GM18526 (cell line): ENCODE data around the gene RETREG2.
A peak's percentile ranks its signal among the peaks of the same experiment; 100 is the strongest.

Source experiments
- POLR2A ChIP-seq: IDR thresholded peaks from 3 replicates; pipeline ENCODE4 v1.6.1; 2011; ENCODE audit not compliant: insufficient read length; ENCODE audit errors: extremely low read depth

The RETREG2 gene

GRCh38 chr2:219215871-219216534, 37.9 kb downstream of the RETREG2 start:
- TF ChIP-seq POLR2A = no peak

- TF ChIP-seq POLR2A = no peak
These were observed 38.5 kb downstream of the RETREG2 start for GRCh38 chr2:219216535-219216915.

DNA sequence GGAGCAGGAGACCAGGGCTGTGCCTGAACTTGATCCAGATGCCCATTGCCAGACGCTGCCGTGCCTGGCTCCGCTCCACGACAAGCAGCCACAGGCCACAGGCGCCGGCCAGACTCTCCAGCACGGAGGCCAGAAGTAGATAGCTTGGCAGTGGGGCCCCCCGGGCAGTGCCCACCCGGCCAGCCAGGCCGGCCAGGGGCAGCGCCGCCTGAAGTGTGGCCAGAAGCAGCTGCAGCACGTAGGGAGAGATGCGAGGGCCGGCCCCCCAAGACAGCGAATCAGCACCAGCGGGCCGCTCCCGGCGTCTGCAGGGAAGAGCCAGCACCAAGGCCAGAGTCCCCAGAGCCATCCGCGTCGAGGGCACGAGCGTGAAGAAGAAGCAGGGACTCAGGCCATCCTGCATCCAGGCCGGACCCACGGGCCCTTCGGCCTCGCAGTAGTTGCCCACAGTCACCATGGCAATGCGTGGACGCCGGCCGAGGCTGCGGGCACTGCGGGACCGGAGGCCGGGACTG, 40.2 kb downstream of the RETREG2 start:
- TF ChIP-seq POLR2A = no peak

- peak; percentile 80 for TF ChIP-seq POLR2A
These were observed 40.9 kb downstream of the RETREG2 start, which contains the start of gene ABCB6 for GRCh38 chr2:219218732-219219701. Gene ABCB6, minus strand, starts transcription at chr2:219218958. Its CDS starts 285 bp downstream, at chr2:219218673.

GRCh38 chr2:219219784-219220532, 41.9 kb downstream of the RETREG2 start:
- no peak for TF ChIP-seq POLR2A

DNA sequence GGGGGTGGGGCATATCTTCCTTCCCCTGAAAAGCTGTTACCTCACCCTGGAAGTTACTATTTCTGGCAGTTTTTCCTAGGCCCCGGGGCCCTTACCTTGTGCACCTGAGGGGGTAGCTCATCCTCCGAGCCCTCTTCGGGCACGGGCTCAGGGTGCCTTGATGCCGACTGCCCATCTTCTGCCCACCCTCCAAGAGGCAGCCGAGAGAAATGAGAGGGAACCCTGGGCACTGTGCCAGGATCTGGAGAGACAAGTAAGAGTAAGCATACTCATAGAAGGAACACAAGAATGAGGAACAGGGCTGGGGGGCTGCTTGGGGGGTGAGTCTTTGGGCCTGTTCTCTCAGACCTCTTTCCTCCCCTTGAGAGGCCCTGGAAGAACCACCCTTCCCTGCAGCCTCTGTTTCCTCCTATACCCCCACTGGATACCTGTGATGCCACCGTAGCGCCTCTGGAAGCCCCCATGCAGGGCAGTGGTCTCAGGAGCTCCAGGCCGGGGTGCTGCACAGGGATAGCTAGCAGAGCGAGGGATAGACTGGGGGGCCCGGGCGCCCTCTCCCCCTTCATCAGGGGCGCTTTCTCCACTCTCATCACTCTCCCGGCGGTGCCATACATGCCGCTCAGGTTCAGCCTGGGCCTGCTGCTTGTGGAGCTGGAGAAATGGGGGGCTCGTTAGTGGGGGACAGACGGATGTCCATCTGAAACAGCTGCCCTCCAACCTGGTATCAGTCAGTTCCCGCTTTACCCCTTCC, 42.8 kb downstream of the RETREG2 start:
- no peak for TF ChIP-seq POLR2A

GRCh38 chr2:219221957-219222518, 44.0 kb downstream of the RETREG2 start:
- no peak for TF ChIP-seq POLR2A

- TF ChIP-seq POLR2A = no peak
These were observed 45.9 kb downstream of the RETREG2 start for GRCh38 chr2:219223831-219224610.

GRCh38 chr2:219225350-219225749, 47.3 kb downstream of the RETREG2 start:
- no peak for TF ChIP-seq POLR2A

GRCh38 chr2:219228041-219228910, 50.2 kb downstream of the RETREG2 start:
- TF ChIP-seq POLR2A = no peak

DNA sequence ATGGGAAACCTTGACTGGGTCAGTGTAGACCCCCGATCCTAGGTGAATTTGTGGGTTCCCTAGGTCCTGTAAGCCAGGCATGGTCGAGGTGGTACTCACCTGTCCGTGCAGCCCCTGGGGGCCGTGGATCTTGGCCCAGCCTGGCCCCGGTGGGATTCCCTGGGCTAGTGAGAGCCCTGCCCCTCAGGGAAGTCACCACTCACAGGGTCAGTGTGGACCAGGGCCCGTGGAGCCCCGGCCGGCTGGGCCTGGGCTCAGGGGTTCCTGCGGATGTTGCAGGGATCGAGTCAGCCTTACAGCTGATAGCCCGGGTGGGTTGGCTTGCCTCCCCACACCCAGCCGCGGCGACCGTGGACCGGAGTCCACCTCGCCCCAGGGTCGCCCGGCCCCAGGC, 50.8 kb downstream of the RETREG2 start:
- TF ChIP-seq POLR2A = no peak

DNA sequence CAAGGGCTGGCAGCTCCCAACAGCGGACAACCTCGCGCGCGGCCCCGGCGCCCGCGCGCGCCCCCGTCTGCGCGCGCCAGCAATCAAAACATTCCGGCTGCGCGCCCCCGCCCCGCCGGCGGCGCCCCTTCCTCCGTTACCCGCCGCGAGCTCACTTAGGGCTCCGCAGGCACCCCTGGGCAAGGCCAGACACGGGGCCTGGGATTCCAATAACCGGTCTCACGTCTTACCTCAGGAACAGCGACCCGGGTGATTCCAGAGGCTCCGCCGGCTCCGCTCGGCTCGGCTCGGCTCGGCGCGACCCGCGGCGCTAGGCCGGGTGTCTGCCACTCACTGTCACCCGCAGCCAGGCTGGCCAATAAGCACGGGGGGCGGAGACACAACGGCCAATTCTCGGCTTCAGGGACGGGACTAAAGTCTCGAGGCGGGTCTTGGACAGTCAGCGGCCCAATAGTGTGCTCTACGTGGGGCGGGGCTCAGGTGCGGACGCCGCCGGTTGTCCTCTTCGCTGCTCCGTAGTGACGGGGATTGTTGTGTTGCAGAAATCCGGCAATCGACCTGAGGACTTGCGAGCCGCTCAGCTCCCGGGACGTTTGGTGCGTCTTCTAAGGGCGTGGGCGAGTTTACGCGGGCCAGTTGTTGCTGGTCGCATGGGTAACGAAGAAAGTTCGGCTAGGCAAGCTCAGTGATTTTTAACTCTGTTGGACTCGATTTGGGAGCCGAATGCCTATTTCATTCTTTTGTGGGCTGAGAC, 51.4 kb downstream of the RETREG2 start, which contains the start of the genes ANKZF1 and ATG9A:
TSS of gene ANKZF1 (plus strand) at position 502 of the 754 bp plus-strand sequence. CDS start 452 bp downstream, outside the sequence.
TSS of gene ATG9A (minus strand) at position 332 of the 754 bp plus-strand sequence. CDS start 1,612 bp downstream, outside the sequence.
- peak; percentile 61 for TF ChIP-seq POLR2A
